ENCODE data around the gene EMSY.
"Not testable (repeated sequence)": the region's sequence is repeated elsewhere in the genome, so short reads cannot be mapped to it uniquely, and the experiment has no call there.

Gene EMSY

DNA sequence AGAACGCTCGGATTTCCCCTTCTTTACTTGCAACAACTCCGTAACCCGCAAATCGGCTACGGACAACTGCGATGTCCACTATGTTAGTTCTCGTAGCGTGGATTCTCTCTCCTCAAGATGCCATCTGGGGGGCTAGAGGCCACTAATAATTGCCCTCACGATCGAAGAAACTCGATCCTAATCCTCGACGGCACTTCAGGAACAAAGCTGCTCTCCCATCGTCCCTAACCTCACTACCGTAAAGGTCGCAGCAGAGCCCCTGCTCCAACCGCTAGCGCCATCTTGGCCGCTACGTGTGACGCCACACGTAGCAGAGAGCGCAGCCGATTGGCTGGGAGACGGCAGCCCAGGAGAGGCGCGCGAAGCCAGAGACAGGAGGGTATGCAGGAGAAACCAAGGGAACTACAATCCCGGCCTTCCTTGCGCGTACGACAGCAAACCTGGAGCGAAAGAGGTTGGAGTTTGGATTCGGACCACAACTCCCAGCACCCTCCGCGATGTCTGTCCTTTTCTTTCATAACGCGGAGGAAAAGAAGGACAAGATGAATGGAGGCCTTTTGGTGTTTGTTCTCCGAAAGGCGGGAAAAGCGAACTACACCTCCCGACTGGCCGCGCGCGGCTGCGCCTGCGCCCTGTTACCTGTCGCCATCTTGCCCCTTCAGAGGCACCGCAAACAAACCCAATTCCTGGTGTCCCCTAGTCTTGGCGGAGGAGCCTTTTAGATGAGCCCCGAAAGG lies at the start of gene EMSY:
Gene EMSY, plus strand, starts transcription at position 635 of the 737 bp plus-strand sequence. CDS start 1,921 bp downstream, outside the sequence.
- DNase-seq: peak; percentile 86

DNA sequence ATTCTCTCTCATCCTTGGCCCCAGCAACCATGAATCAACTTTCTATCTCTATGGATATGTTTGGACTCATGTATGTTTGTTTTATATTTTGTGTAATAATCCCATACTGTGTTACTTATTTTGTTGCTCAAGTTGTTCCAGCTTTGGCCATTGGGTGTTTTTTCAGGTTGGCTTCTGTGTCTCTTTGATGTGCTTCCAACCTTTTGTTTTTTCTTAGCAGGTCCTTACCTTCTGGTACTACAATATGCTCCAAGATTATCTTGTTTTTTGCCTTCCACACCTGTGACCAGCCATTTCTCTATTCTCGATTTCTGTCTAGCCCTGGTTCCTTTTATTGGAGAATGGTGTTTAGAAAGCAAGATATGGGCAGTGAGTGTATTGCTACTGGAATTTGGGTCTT lies 49.5 kb upstream of the EMSY start:
- DNase-seq: no peak

DNA sequence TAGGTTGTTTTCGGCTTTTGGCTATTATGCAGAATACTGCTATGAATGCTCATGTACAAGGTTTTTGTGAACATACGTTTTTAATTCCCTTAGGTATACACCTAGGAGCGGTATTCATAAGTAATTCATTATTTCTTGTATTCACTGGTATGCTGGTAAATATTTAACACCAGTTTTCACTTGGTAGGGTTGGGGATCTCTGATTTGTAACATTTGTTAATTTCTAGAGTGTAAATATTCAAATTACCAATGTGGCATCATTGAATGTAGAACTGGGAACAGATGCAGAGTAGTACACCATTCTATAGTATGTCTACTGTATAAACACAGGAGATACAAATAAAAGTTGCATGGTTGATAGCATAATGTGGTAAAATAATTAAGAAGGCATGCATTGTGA lies 47.4 kb upstream of the EMSY start:
- DNase-seq: no peak

GRCh38 chr11:76400967-76401366 lies 43.9 kb upstream of the EMSY start:
- DNase-seq: no peak

GRCh38 chr11:76401484-76401883 lies 43.3 kb upstream of the EMSY start:
- not testable (repeated sequence) for DNase-seq

DNA sequence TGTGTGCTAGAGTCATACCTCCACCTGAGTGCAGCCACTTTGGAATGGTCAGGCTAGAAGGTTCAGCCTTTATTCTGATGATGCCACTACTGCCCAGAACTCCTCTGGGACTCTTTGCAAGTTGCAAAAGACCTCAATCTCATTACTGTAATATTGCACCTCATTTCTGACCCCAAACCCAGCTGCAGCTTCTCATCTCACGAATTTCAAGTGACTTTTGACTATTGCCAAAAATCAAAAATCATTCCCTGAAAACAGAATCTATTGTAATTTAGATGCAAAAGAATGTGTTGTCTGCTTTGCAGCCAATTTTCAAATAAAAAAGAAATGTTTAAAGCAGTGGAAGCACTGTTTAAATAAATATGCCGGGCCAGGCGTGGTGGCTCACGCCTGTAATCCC lies 38.5 kb upstream of the EMSY start:
- no peak for DNase-seq

- DNase-seq: no peak
Observed at GRCh38 chr11:76408171-76408965, 36.5 kb upstream of the EMSY start.

DNA sequence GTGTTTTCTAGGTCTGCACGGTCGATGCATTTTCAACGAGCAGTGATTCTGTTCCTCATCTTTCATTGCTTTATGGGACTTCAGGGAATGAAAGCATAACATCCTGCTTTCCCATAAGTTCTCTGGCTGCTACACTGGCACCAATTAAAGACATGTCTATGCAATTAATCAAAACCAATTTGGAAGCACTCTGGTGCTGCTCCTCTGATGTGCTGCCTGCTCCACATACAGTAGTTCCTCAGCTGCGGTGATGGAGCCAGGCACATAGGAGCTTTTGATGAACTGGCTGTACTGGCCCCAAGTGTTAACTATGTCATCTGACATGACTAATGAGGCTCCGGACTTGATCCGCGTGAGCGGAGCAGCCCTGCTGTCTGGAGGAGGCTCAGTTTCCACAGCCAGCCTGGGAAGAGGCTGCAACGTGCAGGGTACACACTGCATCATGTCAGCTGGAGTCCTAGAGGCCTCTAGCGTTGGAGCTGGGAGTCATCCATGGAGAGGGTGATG lies 33.9 kb upstream of the EMSY start:
- no peak for DNase-seq

- no peak for DNase-seq
Observed at GRCh38 chr11:76415073-76415472, 29.7 kb upstream of the EMSY start.

- no peak for DNase-seq
Observed at GRCh38 chr11:76419896-76420295, 24.9 kb upstream of the EMSY start.

GRCh38 chr11:76424379-76424778 lies 20.4 kb upstream of the EMSY start:
- no peak for DNase-seq

DNA sequence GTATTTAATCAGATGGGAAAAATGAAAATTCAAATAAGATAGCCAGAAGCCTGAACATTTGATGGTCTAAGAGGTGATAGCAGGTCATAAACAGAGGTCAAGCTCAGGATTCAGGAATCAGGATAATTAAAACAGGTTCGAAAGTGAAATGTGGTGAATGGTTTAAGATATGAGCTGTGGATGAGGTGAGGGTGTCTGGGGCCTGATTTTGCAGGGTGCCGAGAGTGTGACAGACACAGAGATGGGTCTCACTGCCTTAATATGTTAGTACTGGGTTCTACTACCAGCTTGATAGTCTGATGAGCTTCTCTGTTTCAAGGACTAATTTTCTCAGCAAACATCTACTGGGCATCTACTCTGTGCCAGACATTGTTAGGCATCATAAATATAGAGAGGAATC lies 19.9 kb upstream of the EMSY start:
- DNase-seq: no peak

GRCh38 chr11:76426660-76427059 lies 18.2 kb upstream of the EMSY start:
- DNase-seq: no peak

DNA sequence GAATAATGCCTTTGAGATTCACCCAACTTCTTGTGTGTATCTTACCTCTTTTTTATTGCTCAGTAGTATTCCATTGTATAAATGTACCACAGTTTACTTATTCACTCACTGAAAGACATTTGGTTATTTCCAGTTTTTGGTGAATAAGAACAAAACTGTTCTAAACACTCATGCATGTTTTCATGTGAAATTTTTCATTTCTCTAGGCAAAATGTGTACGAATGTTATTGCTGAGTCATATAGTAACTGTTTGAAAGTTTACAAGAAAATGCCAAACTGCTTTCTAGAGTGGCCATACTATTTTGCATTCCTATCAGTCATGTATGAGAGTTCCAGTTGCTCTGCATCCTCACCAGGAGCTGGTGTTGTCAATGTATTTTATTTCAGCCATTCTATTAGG lies 8.8 kb upstream of the EMSY start:
- DNase-seq: no peak

DNA sequence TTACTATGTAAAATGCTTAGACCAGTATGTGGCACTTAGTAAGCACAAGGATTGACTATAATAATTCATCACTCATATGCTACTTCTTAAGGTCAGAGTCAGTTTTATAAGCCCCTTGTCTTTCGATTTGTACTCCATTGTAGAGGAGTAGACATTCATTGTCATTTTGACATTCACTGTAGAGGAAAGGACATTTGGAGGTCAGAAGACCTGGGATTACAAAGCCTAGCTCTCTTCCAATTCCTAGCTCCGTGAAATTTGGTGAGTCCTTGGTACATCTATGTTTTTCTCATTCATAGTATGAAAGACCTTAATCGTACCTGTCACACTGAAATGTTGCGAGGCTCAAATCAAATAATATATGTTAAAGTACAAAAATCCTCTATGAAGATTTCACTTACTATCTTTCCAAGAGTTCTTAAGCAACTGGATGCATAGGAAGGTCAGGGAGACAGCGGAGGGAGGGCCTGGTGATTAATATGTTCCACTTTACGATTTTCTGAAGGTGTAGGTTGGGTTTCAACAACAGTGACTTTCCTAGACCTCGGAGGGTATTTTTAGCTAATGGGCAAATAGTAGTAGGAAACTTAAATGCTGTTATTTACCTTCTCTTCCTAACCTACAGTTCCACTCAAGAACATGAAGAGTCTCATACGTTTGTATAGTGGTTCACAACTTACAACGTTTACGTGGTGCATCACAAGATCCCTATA lies 1.4 kb upstream of the EMSY start:
- no peak for DNase-seq

DNA sequence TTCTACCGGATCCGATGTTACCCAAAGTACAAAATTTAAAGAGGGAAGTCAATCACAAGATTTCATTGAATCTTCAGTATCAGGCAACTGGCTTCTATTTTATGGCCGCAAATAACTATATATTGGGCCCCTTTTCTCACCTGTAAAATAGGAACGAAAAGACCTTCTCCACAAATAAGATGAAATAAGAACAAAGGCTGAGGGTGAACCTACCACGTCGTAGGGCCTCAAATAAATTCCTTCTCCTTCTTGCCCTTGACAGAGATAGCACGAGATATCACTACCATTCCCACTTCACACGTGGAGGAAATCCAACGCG lies 794 bp upstream of the EMSY start:
- DNase-seq: no peak

GRCh38 chr11:76445121-76446084 lies 585 bp downstream of the EMSY start:
- peak; percentile 55 for DNase-seq

GRCh38 chr11:76448506-76448905 lies 3.7 kb downstream of the EMSY start:
- DNase-seq: no peak

- DNase-seq: no peak
Observed at GRCh38 chr11:76453248-76453647, 8.4 kb downstream of the EMSY start.

DNA sequence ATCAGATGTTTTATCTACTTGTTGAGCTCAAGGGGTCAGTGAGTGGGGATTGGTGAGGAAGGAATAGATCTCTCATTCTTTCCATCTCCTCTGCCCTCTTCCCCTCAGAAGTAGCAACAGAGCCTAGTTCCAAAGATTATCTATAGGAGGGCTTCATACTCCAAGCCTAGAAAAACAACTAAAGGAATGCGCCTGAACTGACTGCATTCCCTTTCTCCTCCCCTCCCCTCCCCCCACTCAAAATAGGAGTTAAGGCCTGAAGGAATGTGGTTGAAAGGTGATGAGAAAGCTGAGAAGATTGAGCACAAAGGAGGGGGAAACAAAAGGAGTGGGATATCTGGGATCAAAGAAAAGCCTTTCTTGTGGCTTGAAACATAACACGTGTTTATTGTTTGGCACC lies 10.5 kb downstream of the EMSY start:
- no peak for DNase-seq

DNA sequence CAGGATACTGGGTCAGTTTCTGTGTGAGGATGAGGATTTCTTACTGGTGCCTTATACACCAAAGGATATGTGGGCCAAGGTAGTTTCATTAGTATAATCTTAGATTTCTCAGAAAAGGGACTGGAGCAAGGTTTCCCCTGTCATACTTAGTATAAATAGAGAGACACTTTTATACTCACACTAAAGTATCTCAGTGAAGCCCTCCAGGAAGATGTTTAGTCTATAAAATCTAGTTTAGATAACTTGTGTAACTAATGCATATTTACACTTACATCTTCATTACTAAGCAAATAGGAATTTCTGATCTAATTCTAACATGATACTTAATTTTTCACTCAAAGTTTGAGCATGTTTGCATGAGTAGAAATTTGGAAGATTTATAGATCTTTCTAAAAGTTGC lies 11.1 kb downstream of the EMSY start:
- DNase-seq: no peak

DNA sequence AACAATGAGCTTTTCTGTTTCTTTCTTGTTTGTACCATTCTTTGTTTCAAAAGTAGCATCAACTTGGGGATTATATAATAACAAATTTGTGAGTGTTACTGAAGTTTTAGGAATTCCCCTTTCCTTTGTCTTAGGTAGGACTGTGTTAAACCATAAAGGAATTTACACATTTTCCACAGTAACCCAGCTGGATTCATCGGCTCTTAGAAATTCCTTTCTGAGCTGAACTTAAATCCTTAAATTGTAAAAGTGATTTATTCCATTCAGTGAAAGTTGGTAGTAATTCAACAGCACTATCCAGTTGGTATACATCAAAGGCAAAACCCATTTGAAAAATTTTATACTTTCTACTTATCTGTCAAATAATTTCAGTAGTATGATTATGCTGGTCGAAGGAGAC lies 11.8 kb downstream of the EMSY start:
- DNase-seq: no peak

- no peak for DNase-seq
Observed at GRCh38 chr11:76459299-76459698, 14.5 kb downstream of the EMSY start.
